Measurements from ENCODE around the gene MIER2.

DNA sequence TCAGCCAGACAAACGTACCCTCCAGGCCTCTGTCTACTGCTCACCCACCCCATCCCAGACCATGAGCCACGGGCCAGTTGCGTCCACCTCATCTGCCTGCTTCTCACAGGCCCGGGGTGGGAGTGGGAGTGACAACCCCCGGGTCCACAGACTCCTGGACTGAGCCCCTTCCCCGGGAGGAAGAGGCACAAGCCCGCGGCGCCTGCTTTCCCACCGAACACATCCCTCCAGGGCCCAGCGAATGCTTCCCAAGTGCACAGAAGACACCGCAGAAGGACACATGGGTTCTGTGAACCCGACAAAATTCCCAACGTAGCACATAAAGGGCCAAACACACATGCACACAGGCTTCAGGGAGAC lies 35.4 kb downstream of the MIER2 start:
- TF ChIP-seq BCL11A (IDR thresholded peaks at IDR 0.05; ENCODE audit: low read depth, low read length) (no peak), ESRRA (IDR thresholded peaks at IDR 0.05; ENCODE audit: low read length) (no peak), HDGF (IDR thresholded peaks at IDR 0.05) (no peak), POLR2AphosphoS5 (IDR thresholded peaks at IDR 0.05; ENCODE audit: low read length) (no peak), HDAC2 (IDR thresholded peaks at IDR 0.05) (no peak), ATF7 (IDR thresholded peaks at IDR 0.05; ENCODE audit: low read depth) (no peak), POLR2A (IDR thresholded peaks at IDR 0.05; ENCODE audit: low read depth, low read length) (no peak), CBX5 (IDR thresholded peaks at IDR 0.05; ENCODE audit: low read depth) (no peak), SMC3 (IDR thresholded peaks at IDR 0.05; ENCODE audit: borderline replicate concordance, low read length) (no peak), SP1 (IDR thresholded peaks at IDR 0.05; ENCODE audit: low read depth, low read length) (no peak), EZH2 (IDR thresholded peaks at IDR 0.05; ENCODE audit: borderline replicate concordance, control insufficient read depth, low read depth, low read length) (no peak), KLF5 (IDR thresholded peaks at IDR 0.05; ENCODE audit: partially characterized antibody) (no peak), CHD1 (IDR thresholded peaks at IDR 0.05; ENCODE audit: low read depth, low read length) (no peak)
- TF ChIP-seq, protein P1, sequence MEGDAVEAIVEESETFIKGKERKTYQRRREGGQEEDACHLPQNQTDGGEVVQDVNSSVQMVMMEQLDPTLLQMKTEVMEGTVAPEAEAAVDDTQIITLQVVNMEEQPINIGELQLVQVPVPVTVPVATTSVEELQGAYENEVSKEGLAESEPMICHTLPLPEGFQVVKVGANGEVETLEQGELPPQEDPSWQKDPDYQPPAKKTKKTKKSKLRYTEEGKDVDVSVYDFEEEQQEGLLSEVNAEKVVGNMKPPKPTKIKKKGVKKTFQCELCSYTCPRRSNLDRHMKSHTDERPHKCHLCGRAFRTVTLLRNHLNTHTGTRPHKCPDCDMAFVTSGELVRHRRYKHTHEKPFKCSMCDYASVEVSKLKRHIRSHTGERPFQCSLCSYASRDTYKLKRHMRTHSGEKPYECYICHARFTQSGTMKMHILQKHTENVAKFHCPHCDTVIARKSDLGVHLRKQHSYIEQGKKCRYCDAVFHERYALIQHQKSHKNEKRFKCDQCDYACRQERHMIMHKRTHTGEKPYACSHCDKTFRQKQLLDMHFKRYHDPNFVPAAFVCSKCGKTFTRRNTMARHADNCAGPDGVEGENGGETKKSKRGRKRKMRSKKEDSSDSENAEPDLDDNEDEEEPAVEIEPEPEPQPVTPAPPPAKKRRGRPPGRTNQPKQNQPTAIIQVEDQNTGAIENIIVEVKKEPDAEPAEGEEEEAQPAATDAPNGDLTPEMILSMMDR (IDR thresholded peaks at IDR 0.05 in 2 of 3, conservative IDR thresholded peaks at IDR 0.05 in 1 of 3; ENCODE audit: control insufficient read depth in 2 of 3, extremely low read depth in 1 of 3, insufficient read depth in 1 of 3, low read depth in 3 of 3, low read length in 3 of 3): no peak

All from GM12878 (cell line).